SK-N-MC (cell line): Measurements from ENCODE around the gene NACC2.

Source experiments
- DNase-seq: peaks from one replicate; pipeline ENCODE4 v3.0.0-alpha.2; 2011; ENCODE audit warnings: low read depth, low spot score
- H3K27ac ChIP-seq: fragments of 200-600 bp; sonication (generic); 2 replicates; pipeline ENCODE4 v1.5.1; 2016; ENCODE audit warnings: mixed run types
- H3K36me3 ChIP-seq: fragments of 200-600 bp; sonication (generic); 2 replicates; pipeline ENCODE4 v1.6.1; 2017; ENCODE audit warnings: antibody characterized with exemption, low read length, mixed read lengths; ENCODE audit not compliant: insufficient read depth
- H3K4me3 ChIP-seq: fragments of 200-600 bp; sonication (generic); 2 replicates; pipeline ENCODE4 v1.5.1; 2016
- H3K9ac ChIP-seq: fragments of 200-600 bp; sonication (generic); 2 replicates; pipeline ENCODE4 v1.8.0; 2017; ENCODE audit warnings: mixed run types, mixed read lengths; ENCODE audit not compliant: insufficient read length
- H3K9me3 ChIP-seq: fragments of 200-600 bp; sonication (generic); 2 replicates; pipeline ENCODE4 v1.6.1; 2017; ENCODE audit warnings: low read depth, mild to moderate bottlenecking, antibody characterized with exemption, low read length, moderate library complexity, mixed read lengths
- EZH2 ChIP-seq: fragments of 200-600 bp; sonication (generic); IDR thresholded peaks from one replicate; pipeline ENCODE4 v1.6.1; 2017; ENCODE audit warnings: antibody characterized with exemption
- FOXP2 ChIP-seq: optimal IDR thresholded peaks from 2 replicates; pipeline ENCODE3; 2011; ENCODE audit warnings: mild to moderate bottlenecking, moderate library complexity; ENCODE audit not compliant: insufficient read depth; ENCODE audit errors: extremely low read length, control extremely low read depth
- POLR2AphosphoS5 ChIP-seq: IDR thresholded peaks from 2 replicates; pipeline ENCODE4 v1.6.1; 2012; ENCODE audit warnings: mild to moderate bottlenecking, low read depth, low read length, borderline replicate concordance

Gene NACC2

DNA sequence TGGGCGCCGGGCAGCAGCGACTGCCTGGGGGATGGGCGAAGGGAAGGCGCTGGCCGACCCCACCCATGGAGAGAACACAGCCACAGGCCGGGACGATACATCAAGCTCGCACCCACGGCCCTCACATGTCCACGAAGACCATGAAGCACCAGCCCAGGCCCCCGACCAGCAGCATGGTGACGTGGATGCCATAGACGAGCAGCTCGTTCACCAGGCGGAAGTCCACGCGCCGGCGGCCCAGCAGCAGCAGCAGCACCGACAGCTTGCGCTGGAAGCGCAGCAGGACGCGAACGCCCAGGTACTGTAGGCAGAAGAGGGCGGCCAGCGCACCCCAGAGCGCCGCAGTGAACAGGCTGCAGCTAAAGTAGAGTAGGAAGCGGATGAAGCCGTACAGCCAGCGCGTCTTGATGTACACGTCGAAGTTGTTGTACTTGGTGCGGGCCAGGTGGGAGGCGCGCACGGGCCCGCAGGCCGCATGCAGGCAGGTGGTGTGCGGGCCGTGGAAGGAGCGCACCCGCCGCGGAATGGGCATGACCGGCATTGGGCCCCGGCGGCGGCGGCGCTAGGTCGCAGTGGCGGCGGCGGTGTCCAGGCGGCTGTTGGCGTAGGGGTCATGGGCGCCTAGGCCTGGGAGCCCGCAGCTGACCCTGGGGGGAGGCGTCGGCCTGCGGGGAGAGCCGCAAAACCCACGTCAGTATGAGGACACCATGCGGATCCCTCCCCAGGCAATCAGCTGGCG lies 21.4 kb upstream of the NACC2 start:
- no peak for DNase-seq
- Histone ChIP-seq H3K4me3 (no peak overlapping the region), H3K9ac (no peak overlapping the region), H3K9me3 (no peaks in the 10 kb centered on the region), H3K36me3 (peaks cover 15% of the 10 kb centered on the region; the same call in 1 of the 2 replicates), H3K27ac (no peak overlapping the region)
- TF ChIP-seq FOXP2 (no peak), EZH2 (no peak), POLR2AphosphoS5 (no peak; the same call in 1 of the 2 replicates)

- DNase-seq = no peak
- Histone ChIP-seq H3K36me3 (peaks cover 15% of the 10 kb centered on the region; the same call in 1 of the 2 replicates), H3K9ac (no peak overlapping the region), H3K9me3 (no peaks in the 10 kb centered on the region), H3K4me3 (no peak overlapping the region), H3K27ac (no peak overlapping the region)
- TF ChIP-seq EZH2 = no peak
- peak; percentile 14; the same call in 1 of the 2 replicates for TF ChIP-seq POLR2AphosphoS5
- no peak for TF ChIP-seq FOXP2
Measured at GRCh38 chr9:136115641-136116359, 20.7 kb upstream of the NACC2 start.

DNA sequence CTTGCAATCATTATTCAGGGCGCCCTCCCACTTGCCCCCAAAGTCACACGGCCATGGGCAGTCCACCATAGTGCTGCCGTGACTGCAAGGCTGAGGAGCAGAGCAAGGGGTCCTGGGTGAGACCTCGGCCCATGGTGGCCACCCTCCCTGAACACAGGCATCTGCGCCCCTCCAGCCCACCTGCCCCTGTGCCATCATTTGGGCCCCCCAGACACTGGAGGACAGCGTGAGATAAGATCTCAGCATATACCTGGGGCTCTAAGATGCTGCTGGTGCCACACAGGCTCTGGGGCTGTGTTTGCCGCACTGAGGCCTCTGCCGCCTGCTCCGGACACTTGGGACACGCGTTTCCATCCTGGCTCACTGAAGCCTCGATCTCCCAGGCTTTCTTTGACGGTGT lies 20.1 kb upstream of the NACC2 start:
- H3K36me3 ChIP-seq = peaks cover 15% of the 10 kb centered on the region; the same call in 1 of the 2 replicates
- H3K4me3 ChIP-seq = no peak overlapping the region
- H3K9ac ChIP-seq = no peak overlapping the region
- H3K9me3 ChIP-seq = no peaks in the 10 kb centered on the region
- TF ChIP-seq FOXP2 (no peak), POLR2AphosphoS5 (no peak), EZH2 (no peak)
- no peak for DNase-seq
- no peak overlapping the region for H3K27ac ChIP-seq

DNA sequence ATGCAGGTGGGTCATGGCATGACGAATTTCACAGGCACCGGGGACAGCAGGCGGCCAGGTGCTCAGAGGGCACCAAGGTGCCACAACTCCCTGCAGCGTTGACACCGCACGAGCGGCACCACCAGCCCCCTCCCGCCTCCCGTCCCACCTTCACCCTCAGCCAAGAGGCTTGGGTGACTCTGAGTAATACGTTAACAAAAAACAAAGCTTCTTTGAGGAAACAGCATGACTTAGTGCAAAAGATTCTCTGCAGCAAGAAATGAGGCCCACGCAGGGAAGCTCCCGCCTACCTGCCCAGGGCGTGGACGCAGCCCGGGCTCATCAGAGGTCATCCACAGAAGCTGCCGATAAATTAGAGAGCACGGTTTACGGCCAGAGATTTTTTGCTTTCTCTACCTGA lies 19.5 kb upstream of the NACC2 start:
- no peak for DNase-seq
- TF ChIP-seq POLR2AphosphoS5 (0 out of 2 replicates have a peak, but pooled peaks have one; percentile 7), EZH2 (no peak)
- no peaks in the 10 kb centered on the region for H3K9me3 ChIP-seq
- peak overlapping the region; percentile 45 for H3K27ac ChIP-seq
- H3K36me3 ChIP-seq = peaks cover 15% of the 10 kb centered on the region; the same call in 1 of the 2 replicates
- no peak overlapping the region for H3K4me3 ChIP-seq
- H3K9ac ChIP-seq = no peak overlapping the region

DNA sequence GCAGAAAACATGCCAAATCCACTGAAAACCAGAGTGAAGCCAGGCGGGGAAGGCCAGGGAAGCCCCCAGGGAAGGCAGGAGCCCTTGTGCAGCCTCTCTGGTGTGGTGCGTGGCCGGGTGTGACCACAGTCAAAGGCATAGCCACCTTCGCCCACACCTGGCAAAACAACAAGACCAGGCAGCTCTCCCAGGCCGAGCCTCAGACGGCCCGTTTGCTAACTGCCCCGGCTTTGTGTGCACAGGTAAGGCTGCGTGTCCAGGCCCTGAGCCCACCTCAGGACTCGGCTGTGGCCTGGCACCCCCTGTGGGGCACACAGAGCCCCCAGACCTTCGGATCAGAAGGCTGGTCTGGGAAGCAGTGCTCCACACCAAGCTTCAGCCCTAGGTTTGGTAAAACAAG lies 17.5 kb upstream of the NACC2 start:
- H3K27ac ChIP-seq = peak overlapping the region; percentile 84
- H3K36me3 ChIP-seq = peaks cover 15% of the 10 kb centered on the region; the same call in 1 of the 2 replicates
- H3K9me3 ChIP-seq = no peaks in the 10 kb centered on the region
- TF ChIP-seq EZH2 = no peak
- no peak for TF ChIP-seq FOXP2
- TF ChIP-seq POLR2AphosphoS5 = no peak
- H3K9ac ChIP-seq = no peak overlapping the region
- DNase-seq = no peak
- no peak overlapping the region for H3K4me3 ChIP-seq

DNA sequence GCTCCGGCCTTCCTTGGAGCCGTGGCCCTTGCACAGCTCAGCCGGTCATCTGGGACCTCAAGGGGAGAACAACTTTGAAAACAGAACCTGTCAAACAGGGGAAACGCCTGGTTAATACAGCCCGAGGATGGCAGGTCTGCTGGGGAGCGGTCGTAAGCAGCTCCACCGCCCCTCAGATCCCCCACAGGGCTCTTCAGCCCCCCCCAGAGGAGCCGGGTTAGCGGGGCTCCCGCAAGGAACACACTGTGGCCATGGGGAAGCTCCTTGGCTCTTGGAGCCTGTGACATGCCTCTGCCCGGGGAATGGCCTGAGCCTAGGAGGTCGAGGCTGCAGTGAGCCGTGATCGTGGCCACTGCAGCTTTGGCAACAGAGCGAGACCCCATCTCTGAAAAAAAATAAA lies 16.8 kb upstream of the NACC2 start:
- no peak for TF ChIP-seq EZH2
- no peak for TF ChIP-seq POLR2AphosphoS5
- no peak for TF ChIP-seq FOXP2
- peak overlapping the region; percentile 37 for H3K9ac ChIP-seq
- no peak for DNase-seq

GRCh38 chr9:136111190-136111589 lies 16.1 kb upstream of the NACC2 start:
- H3K27ac ChIP-seq = peak overlapping the region; percentile 84
- no peaks in the 10 kb centered on the region for H3K9me3 ChIP-seq
- peaks cover 11% of the 10 kb centered on the region; the same call in 1 of the 2 replicates for H3K36me3 ChIP-seq
- no peak overlapping the region for H3K4me3 ChIP-seq
- no peak overlapping the region for H3K9ac ChIP-seq
- no peak for DNase-seq
- TF ChIP-seq FOXP2 = no peak
- no peak for TF ChIP-seq EZH2
- TF ChIP-seq POLR2AphosphoS5 = no peak

More for the DNA sequence above, 16.8 kb upstream of the NACC2 start:
- Histone ChIP-seq H3K36me3 (peaks cover 15% of the 10 kb centered on the region; the same call in 1 of the 2 replicates), H3K9me3 (no peaks in the 10 kb centered on the region), H3K4me3 (no peak overlapping the region), H3K27ac (peak overlapping the region; percentile 84)
